Nasal cavity respiratory epithelium epithelial cell of viscerocranial mucosa (primary cell): ENCODE results near the gene PLIN3. TPM values are rescaled to one million over a fixed set of nuclear protein-coding genes. Genes with fewer than 3 reads are reported as not detected.

ENCODE experiments used
- total RNA-seq: library from RNA; depleted of rRNA; stranded (reverse); fragments of >200 nt; gene quantifications from 2 replicates; pipeline ENCODE4 v1.2.3, GENCODE V29; 2014

The PLIN3 gene, protein sequence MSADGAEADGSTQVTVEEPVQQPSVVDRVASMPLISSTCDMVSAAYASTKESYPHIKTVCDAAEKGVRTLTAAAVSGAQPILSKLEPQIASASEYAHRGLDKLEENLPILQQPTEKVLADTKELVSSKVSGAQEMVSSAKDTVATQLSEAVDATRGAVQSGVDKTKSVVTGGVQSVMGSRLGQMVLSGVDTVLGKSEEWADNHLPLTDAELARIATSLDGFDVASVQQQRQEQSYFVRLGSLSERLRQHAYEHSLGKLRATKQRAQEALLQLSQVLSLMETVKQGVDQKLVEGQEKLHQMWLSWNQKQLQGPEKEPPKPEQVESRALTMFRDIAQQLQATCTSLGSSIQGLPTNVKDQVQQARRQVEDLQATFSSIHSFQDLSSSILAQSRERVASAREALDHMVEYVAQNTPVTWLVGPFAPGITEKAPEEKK
- 62.2 and 138 TPM in 2 replicates for total RNA-seq

DNA sequence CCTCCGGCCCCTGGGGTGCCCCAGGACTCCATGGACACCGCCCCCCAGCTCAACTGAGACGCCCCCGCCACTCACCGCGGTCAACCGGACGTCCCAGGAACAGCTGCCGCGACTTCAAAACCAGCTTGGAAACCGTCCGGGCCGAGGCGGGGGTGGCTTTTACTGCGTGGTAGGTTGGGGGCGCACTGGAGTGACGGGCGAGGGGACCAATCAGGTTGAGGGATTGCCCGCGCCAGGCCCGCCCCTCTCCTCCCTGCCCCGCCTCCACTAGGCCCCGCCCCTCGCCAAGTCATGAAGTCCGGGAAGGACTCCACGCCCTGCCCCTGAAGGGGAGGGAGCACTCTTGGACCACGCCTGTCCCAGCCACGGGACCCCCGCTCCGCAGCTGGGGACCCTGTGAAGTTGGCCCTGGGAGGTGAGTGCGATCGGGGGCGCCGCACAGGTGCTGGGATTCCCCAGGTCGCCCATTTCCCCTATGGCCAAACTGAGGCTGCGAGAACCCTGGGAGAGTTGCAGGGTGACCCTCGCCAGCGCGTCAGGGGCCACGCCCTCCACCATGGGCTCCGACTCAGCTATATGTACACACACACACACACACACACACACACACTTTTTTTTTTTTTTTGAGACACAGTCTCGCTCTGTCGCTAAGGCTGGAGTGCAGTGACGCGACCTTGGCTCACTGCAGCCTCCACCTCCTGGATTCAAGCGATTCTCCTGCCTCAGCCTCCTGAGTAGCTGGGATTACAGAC lies at the start of gene PLIN3:
Gene PLIN3 (minus strand): TSS at position 134 of the 752 bp plus-strand sequence. CDS start 6,273 bp downstream, outside the sequence.

DNA sequence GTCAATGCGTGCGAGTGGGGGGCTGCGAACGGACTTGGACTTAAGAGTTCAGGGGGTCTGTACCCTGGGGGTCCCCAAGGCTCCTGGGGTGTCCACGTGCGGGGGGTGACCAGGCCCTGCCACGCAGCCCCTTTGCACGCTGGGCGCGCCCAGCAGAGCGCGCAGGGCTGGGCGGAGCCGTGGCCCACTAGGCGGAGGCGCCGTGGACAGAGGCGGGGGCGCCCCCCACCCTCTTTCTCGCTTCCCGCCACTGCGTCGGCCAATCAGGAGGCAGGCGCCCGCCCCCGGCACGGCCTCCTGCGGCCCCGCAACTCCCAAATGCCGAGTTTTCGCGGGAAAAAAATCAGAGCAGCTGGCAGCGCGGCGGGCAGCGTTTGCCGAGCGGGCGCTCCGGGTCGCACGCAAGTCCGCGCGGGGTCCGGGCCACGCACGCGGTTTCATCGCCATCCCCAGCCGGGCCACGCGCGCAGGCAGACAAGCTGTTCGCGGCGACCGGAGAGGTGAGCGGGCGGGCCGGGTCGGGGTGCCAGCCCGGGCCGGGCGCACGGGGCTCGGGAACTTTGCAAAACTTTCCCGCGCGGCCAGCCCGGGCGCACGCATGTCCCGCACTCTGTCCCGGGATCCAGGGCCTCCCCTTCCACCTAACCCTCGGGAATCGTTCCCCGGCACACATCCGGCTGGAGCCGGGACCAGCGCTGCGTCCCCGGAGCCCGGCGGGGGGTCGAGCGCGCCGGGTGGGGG lies 41.9 kb upstream of the PLIN3 start, which contains the start of gene UHRF1:
Gene UHRF1 (plus strand): TSS at position 346 of the 741 bp plus-strand sequence. CDS start 1,385 bp downstream, outside the sequence.

GRCh38 chr19:4902796-4903195 lies 35.3 kb upstream of the PLIN3 start, which contains the start of gene ARRDC5:
TSS of gene ARRDC5 (minus strand) at chr19:4902896. CDS start at chr19:4902825, 71 bp downstream.

DNA sequence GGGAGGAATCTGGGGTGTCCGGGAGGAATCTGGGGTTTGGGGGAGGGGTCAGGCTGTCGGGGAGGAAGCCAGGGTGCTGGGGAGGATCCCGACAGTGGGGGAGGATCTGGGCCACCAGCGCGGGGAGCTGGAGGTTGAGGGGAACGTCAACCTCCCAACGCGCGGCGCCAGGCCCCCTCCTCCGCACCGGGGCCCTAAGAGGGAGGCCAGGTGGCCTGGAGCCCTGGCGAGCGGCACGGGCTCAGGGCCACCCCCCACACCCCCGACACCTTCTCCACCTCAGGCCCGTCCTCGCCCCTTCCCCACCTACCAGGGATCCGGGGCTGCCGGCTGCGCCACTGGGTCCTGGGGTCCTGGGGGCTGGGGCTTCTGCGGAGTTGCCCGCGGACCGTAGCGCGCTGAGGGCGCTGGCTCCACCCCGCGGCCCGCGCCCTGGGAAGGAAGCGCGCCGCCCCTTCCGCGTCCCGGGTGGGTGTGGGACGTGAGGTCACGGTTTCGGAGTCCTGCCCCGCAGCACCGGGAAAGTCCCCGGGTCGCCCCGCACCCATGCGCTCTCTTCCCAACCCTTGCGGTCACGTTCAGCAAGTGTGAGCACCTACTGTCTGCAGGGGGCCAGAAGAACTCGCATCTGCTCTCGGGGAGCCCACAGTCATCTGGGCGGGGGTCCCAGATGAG lies 36.0 kb downstream of the PLIN3 start, which contains the start of gene TICAM1:
Gene TICAM1 (minus strand): TSS at position 409 of the 675 bp plus-strand sequence. CDS start 13,335 bp downstream, outside the sequence.

GRCh38 chr19:4791183-4792018 lies 76.1 kb downstream of the PLIN3 start, which contains the start of gene FEM1A:
TSS of gene FEM1A (plus strand) at chr19:4791734. CDS start at chr19:4791855, 121 bp downstream.

Other genes with a start within 250 kb of the PLIN3 start
- gene TNFAIP8L1, start 228.2 kb downstream of the PLIN3 start, total RNA-seq = 0.68 and 0.85 TPM in 2 replicates
- 122 and 383 TPM in 2 replicates for gene MYDGF, start 197.3 kb downstream of the PLIN3 start, total RNA-seq
- 38.3 and 40.3 TPM in 2 replicates for gene DPP9, start 143.8 kb downstream of the PLIN3 start, total RNA-seq
- gene FEM1A, start 75.9 kb downstream of the PLIN3 start, total RNA-seq = 29.8 and 30.4 TPM in 2 replicates
- 7.2 and 15.4 TPM in 2 replicates for gene TICAM1, start 36.0 kb downstream of the PLIN3 start, total RNA-seq
- not detected in 2 replicates for gene ARRDC5, start 35.2 kb upstream of the PLIN3 start, total RNA-seq
- gene UHRF1, start 41.8 kb upstream of the PLIN3 start, total RNA-seq = 4.4 and 7.3 TPM in 2 replicates
- 9.2 and 28.7 TPM in 2 replicates for gene KDM4B, start 101.4 kb upstream of the PLIN3 start, total RNA-seq